ENCODE data around the gene MYO5B.
A peak's percentile ranks its signal among the peaks of the same experiment; 100 is the strongest.
"Not testable (repeated sequence)": the region's sequence is repeated elsewhere in the genome, so short reads cannot be mapped to it uniquely, and the experiment has no call there.

Gene MYO5B

DNA sequence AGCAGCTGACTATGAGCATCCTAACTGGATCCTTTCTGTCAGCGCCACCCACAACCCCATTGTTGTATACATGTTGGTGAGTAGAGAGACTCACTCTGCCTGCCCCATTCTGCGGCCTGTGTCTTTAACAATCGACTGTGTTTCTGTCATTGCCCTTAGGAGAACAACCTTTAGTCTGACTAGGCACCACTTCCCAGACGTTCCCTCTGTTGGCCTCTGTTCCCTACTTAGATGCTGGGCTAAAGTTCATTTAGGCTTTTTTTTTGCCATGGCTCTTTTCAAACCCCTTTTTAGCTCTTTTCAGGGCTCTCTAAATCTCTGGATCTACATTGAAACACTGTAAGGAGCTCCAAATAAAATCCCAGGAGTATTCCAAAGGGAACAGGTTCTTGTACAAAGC is 361.1 kb downstream of the MYO5B start:
- Mint-ChIP-seq H3K27me3 (no peaks in the 10 kb centered on the region), H3K4me1 (no peaks in the 10 kb centered on the region), H3K27ac (no peak overlapping the region), H3K9me3 (no peaks in the 10 kb centered on the region), H3K4me3 (no peak overlapping the region), H3K36me3 (peaks cover 3% of the 10 kb centered on the region)

DNA sequence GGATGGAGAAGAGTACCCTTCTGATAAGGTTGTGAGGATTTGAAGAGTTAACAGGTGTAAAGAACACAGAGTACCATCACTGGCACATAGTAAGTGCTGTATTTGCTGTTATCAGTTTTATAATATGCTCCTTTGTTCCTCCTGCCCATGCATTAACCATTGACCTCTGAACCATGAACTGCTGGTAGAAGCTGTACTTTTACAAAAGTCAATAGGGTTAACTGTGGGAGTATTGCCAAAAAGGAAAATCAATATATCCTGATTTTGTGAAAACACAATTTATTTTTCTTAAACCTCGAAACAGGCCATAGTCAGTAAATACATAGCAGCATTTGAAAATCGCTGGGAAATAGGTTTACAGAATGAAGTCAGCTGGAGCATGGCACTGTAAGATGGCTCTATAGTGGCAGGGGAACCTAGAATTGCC is 362.7 kb downstream of the MYO5B start:
- no peak overlapping the region for H3K4me3 Mint-ChIP-seq
- H3K27ac Mint-ChIP-seq, result no peak overlapping the region
- peaks cover 5% of the 10 kb centered on the region for H3K9me3 Mint-ChIP-seq

GRCh38 chr18:49827996-49828395 is 367.0 kb downstream of the MYO5B start:
- peaks cover 14% of the 10 kb centered on the region for H3K36me3 Mint-ChIP-seq
- H3K27me3 Mint-ChIP-seq, result no peaks in the 10 kb centered on the region
- peaks cover 6% of the 10 kb centered on the region for H3K9me3 Mint-ChIP-seq
- H3K27ac Mint-ChIP-seq, result no peak overlapping the region
- H3K4me3 Mint-ChIP-seq, result no peak overlapping the region
- H3K4me1 Mint-ChIP-seq, result peaks cover 3% of the 10 kb centered on the region

More for the DNA sequence above, 362.7 kb downstream of the MYO5B start:
- H3K27me3 Mint-ChIP-seq, result no peaks in the 10 kb centered on the region
- peaks cover 8% of the 10 kb centered on the region for H3K36me3 Mint-ChIP-seq
- no peaks in the 10 kb centered on the region for H3K4me1 Mint-ChIP-seq

DNA sequence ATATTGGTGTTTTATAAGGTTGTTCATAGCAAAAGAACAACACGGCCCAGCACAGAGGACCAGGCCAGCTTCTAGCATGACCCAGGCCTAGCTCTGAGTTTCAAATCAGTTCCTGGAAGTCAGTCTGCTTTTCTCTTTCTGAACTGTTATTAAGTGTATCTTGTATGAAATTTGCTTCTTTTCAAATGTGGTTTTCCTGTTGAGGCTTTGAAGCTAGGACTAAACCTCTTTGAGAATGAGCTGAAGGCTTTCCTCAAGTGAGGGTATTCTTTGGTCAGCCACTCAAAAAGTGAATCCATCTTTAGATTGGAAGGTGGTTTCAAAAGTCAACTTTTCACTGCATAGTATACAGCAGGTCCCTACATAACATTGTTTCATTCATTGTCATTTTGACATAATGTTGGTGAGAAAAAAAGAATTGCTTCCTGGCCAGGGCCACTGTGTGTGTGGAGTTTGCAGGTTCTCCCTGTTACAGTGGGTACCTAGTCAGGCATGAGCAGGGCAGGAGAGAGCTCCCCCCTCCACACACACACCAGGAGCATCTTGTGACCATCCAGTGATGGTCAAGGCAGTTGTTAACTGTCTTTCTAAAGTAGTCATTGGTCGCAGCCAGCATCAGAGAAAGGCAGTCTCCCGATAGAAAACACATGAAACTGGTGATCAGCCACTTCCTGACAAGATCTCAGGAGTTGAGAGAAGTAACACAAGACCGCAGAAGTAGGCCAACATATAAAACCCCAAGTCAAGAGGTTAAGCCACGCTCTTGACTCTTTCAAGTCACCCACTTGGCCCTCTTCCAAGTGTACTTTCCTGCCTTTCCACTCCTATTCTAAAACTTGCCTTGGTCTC is 374.9 kb downstream of the MYO5B start:
- Mint-ChIP-seq H3K27ac (peak overlapping the region; percentile 68), H3K27me3 (no peaks in the 10 kb centered on the region), H3K4me3 (peak overlapping the region; percentile 59), H3K36me3 (peaks cover 3% of the 10 kb centered on the region), H3K4me1 (peaks cover 60% of the 10 kb centered on the region), H3K9me3 (no peaks in the 10 kb centered on the region)

- no peaks in the 10 kb centered on the region for H3K36me3 Mint-ChIP-seq
- peaks cover 66% of the 10 kb centered on the region for H3K4me1 Mint-ChIP-seq
- H3K27ac Mint-ChIP-seq, result peak overlapping the region; percentile 65
- no peaks in the 10 kb centered on the region for H3K27me3 Mint-ChIP-seq
- no peaks in the 10 kb centered on the region for H3K9me3 Mint-ChIP-seq
- peak overlapping the region; percentile 59 for H3K4me3 Mint-ChIP-seq
These were observed 375.8 kb downstream of the MYO5B start for GRCh38 chr18:49819071-49819662.

GRCh38 chr18:49817947-49818346 is 377.0 kb downstream of the MYO5B start:
- Mint-ChIP-seq H3K4me1 (peaks cover 72% of the 10 kb centered on the region), H3K36me3 (no peaks in the 10 kb centered on the region), H3K27ac (peak overlapping the region; percentile 4), H3K27me3 (no peaks in the 10 kb centered on the region), H3K9me3 (no peaks in the 10 kb centered on the region), H3K4me3 (no peak overlapping the region)

DNA sequence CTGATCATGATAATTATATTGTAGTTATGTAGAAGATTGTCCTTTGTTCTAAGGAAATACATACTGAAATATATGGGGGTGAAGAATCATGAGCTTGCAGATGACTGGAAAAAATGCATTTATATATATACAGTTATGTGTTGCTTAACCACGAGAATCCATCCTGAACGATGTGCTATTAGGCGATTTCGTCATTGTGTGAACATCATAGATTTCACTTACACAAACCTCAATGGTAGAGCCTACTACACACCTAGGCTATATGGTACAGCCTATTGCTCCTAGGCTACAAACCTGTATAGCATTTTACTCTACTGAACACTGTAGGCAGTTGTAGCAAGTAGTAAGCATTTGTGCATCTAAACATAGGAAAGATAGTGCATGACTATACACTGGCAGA is 379.0 kb downstream of the MYO5B start:
- Mint-ChIP-seq H3K27ac (no peak overlapping the region), H3K4me3 (no peak overlapping the region), H3K9me3 (no peaks in the 10 kb centered on the region), H3K36me3 (no peaks in the 10 kb centered on the region), H3K27me3 (no peaks in the 10 kb centered on the region), H3K4me1 (peaks cover 80% of the 10 kb centered on the region)

GRCh38 chr18:49814147-49814499 is 380.8 kb downstream of the MYO5B start:
- Mint-ChIP-seq H3K27me3 (no peaks in the 10 kb centered on the region), H3K9me3 (no peaks in the 10 kb centered on the region), H3K27ac (peak overlapping the region; percentile 96), H3K36me3 (peaks cover 10% of the 10 kb centered on the region), H3K4me1 (peaks cover 71% of the 10 kb centered on the region), H3K4me3 (peak overlapping the region; percentile 97)

DNA sequence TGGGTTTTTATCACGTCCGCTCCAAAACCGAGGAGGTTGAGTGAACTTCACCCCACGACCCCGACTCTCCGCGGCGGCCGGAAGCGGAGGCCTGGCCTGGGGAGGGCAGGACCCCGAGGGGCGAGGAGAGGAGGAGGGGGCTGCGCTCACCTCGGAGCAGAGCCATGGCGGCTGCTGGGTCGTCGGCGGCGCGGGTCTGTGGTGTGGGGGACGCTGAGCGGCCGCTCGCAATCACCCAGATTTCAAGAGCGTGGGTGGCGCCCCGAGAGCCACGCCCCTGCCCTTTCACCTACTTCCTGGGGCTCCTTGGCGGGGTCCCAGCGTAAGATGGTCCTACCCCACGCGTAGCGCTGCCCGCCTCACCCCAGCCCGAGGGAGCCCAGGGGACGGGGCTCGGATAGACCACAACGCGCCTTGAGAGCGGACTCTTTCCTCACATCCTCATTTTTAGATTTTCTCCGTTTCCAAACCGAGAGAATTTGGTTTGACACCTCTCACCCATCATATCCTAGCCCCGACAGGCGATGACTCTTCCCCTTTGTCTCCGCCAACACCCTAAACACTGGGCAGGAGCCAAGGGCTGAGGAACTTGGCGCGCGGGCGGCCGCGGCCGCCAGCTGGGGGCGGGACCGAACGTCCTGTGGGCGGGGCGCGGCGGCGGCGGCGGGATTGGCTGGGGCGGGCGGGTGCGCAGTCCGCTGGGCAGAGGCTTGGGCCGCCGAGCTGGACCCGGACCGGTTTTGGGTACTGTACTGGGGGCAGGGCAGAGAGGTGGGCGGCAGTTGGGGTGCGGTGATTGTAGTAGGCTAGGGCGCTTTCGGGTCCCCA is 381.4 kb downstream of the MYO5B start, which contains the start of gene ACAA2:
TSS of gene ACAA2 (minus strand) at position 215 of the 828 bp plus-strand sequence. CDS start at position 166, 49 bp downstream.
- Mint-ChIP-seq H3K4me1 (peaks cover 68% of the 10 kb centered on the region), H3K9me3 (peaks cover 2% of the 10 kb centered on the region), H3K27me3 (no peaks in the 10 kb centered on the region), H3K4me3 (peak within 1 kb of the TSS; percentile 97), H3K27ac (peak within 1 kb of the TSS; percentile 96), H3K36me3 (peaks cover 13% of the 10 kb centered on the region)

DNA sequence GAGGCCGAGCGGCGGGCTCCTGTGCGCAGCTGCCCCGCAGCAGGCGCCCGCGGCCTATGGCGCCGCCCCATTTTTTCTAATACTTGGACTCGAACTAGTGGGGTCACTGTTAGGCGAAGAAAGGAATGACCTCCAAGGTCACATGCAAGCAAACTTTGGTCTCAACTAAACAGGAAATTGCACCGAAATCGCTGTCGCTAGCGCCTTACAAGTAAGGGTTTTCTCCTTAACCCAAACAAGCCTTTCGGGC is 382.0 kb downstream of the MYO5B start:
- Mint-ChIP-seq H3K27ac (no peak overlapping the region), H3K27me3 (no peaks in the 10 kb centered on the region), H3K9me3 (peaks cover 4% of the 10 kb centered on the region), H3K36me3 (peaks cover 16% of the 10 kb centered on the region), H3K4me1 (peaks cover 62% of the 10 kb centered on the region), H3K4me3 (peak overlapping the region; percentile 97)

- no peaks in the 10 kb centered on the region for H3K27me3 Mint-ChIP-seq
- peaks cover 57% of the 10 kb centered on the region for H3K4me1 Mint-ChIP-seq
- peaks cover 4% of the 10 kb centered on the region for H3K9me3 Mint-ChIP-seq
These were observed 382.5 kb downstream of the MYO5B start for GRCh38 chr18:49812286-49813068.

DNA sequence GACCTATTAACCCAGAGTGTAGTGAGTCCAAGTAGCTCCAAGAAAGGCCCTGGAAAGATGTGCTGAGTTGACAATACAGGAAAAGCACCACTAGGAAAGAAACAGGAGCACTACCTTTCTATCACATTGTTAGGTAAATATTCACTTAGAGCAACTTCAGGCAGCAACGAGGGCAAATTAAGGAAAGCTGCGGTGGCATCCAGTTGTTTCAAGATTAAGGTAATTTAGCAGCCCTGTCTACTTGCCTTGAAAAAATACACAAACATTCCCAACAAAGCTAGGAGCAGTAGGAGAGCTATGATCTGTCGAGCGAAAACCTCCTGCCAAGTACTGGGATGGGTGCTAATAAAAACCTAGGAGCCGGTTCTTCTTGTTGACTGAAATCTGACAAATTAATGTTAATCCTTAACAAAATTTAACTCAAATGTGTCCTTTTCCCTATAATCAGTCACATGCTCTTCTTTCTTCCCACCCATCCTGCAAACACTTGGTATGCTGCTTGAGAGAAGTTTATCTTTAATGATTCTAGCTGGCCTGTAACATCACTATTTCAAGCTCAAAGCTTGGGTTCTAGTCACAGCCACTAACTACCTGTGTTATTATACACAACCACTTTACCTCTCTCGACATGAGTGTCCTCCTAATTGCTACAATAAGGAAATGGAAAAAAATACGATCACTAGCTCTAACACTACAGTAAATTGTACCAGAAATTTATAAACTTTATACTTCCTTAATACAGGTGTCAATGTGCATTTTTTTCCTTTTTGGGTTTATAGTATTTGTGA is 383.6 kb downstream of the MYO5B start:
- H3K4me3 Mint-ChIP-seq, result no peak overlapping the region
- no peak overlapping the region for H3K27ac Mint-ChIP-seq
- H3K4me1 Mint-ChIP-seq, result peaks cover 55% of the 10 kb centered on the region
- peaks cover 4% of the 10 kb centered on the region for H3K9me3 Mint-ChIP-seq
- H3K27me3 Mint-ChIP-seq, result no peaks in the 10 kb centered on the region
- H3K36me3 Mint-ChIP-seq, result peaks cover 19% of the 10 kb centered on the region

More at GRCh38 chr18:49812286-49813068, 382.5 kb downstream of the MYO5B start:
- peaks cover 19% of the 10 kb centered on the region for H3K36me3 Mint-ChIP-seq
- peak overlapping the region; percentile 97 for H3K4me3 Mint-ChIP-seq
- peak overlapping the region; percentile 15 for H3K27ac Mint-ChIP-seq

DNA sequence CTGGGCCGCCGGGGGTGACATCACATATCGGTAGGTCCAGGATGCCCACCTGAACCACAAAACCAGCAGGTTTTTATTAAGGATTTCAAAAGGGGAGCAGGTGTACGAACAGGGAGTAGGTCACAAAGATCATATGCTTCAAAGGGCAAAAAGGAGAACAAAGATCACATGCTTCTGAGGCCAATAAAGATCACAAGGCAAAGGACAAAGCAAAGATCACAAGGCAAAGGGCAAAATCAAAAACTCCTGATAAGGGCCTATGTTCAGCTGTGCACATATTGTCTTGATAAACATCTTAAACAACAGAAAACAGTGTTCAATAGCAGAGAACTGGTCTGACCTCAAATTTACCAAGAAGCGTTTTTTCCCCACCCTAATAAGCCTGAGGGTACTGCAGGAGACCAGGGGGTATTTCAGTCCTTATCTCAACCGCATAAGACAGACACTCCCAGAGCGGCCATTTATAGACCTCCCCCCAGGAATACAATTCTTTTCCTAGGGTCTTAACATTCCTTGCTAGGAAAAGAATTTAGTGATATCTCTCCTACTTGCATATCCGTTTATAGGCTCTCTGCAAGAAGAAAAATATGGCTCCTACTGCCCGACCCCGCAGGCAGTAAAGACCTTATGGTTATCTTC is 386.3 kb downstream of the MYO5B start:
- H3K27ac Mint-ChIP-seq, H3K27me3 Mint-ChIP-seq, H3K4me3 Mint-ChIP-seq, H3K9me3 Mint-ChIP-seq: not testable (repeated sequence)
- Mint-ChIP-seq H3K4me1 (peaks cover 55% of the 10 kb centered on the region), H3K36me3 (peaks cover 19% of the 10 kb centered on the region)

GRCh38 chr18:49804096-49804495 is 390.9 kb downstream of the MYO5B start:
- Mint-ChIP-seq H3K27ac (no peak overlapping the region), H3K36me3 (peaks cover 14% of the 10 kb centered on the region), H3K4me1 (peaks cover 28% of the 10 kb centered on the region), H3K4me3 (no peak overlapping the region), H3K9me3 (peaks cover 4% of the 10 kb centered on the region), H3K27me3 (no peaks in the 10 kb centered on the region)
